Stimulated activated effector memory CD8-positive, alpha-beta T cell treated with anti-CD3 and anti-CD28 coated beads, Interleukin-12 subunit alpha, Interleukin-12 subunit beta, amount 100 ng/mL, for 72 hours (primary cell): Measurements from ENCODE around the gene RAB34.
"Not testable (repeated sequence)": the region's sequence is repeated elsewhere in the genome, so short reads cannot be mapped to it uniquely, and the experiment has no call there.

Experiments used
- ATAC-seq: fragments of 150-1000 bp; cut with Tn5 transposase; 2 replicates; pipeline ENCODE4 v1.10.0; 2021
- DNase-seq, 2 donors: peaks; one replicate each; pipeline ENCODE4 v3.0.0; 2021 to 2022; ENCODE audit warnings: low spot score in 2 of 2
- H3K27ac Mint-ChIP-seq: one replicate; pipeline ENCODE4 v1.8.0; 2022; ENCODE audit warnings: mild to moderate bottlenecking, mixed read lengths
- H3K36me3 Mint-ChIP-seq: one replicate; pipeline ENCODE4 v1.8.0; 2022; ENCODE audit warnings: mild to moderate bottlenecking, mixed read lengths
- H3K4me1 Mint-ChIP-seq: one replicate; pipeline ENCODE4 v1.8.0; 2022; ENCODE audit warnings: mixed read lengths
- H3K4me3 Mint-ChIP-seq: one replicate; pipeline ENCODE4 v1.8.0; 2022; ENCODE audit warnings: mild to moderate bottlenecking, mixed read lengths
- H3K9me3 Mint-ChIP-seq: one replicate; pipeline ENCODE4 v1.8.0; 2022; ENCODE audit warnings: mixed read lengths

The RAB34 gene

GRCh38 chr17:28740406-28741357, 23.0 kb upstream of the RAB34 start:
- H3K9me3 Mint-ChIP-seq = no peaks in the 10 kb centered on the region
- DNase-seq (no peak), ATAC-seq (no peak)
- peaks cover 21% of the 10 kb centered on the region for H3K4me1 Mint-ChIP-seq
- no peak overlapping the region for H3K4me3 Mint-ChIP-seq
- H3K36me3 Mint-ChIP-seq = peaks cover 15% of the 10 kb centered on the region
- H3K27ac Mint-ChIP-seq = no peak overlapping the region

- DNase-seq = no peak
- peaks cover 19% of the 10 kb centered on the region for H3K4me1 Mint-ChIP-seq
- H3K4me3 Mint-ChIP-seq = peak overlapping the region; percentile 43
Observed at GRCh38 chr17:28738680-28739384, 21.2 kb upstream of the RAB34 start.

GRCh38 chr17:28737770-28738679, 20.4 kb upstream of the RAB34 start:
- H3K27ac Mint-ChIP-seq = peak overlapping the region; percentile 87
- no peaks in the 10 kb centered on the region for H3K9me3 Mint-ChIP-seq
- DNase-seq = no peak
- H3K36me3 Mint-ChIP-seq = no peaks in the 10 kb centered on the region
- H3K4me3 Mint-ChIP-seq = peak overlapping the region; percentile 43
- peaks cover 16% of the 10 kb centered on the region for H3K4me1 Mint-ChIP-seq
- ATAC-seq = peak; percentile 59

More at GRCh38 chr17:28738680-28739384, 21.2 kb upstream of the RAB34 start:
- ATAC-seq = peak; percentile 31
- no peaks in the 10 kb centered on the region for H3K9me3 Mint-ChIP-seq
- no peaks in the 10 kb centered on the region for H3K36me3 Mint-ChIP-seq
- H3K27ac Mint-ChIP-seq = peak overlapping the region; percentile 87

- no peak for ATAC-seq
- Mint-ChIP-seq H3K4me3 (no peak overlapping the region), H3K27ac (no peak overlapping the region), H3K9me3 (no peaks in the 10 kb centered on the region), H3K4me1 (peaks cover 14% of the 10 kb centered on the region), H3K36me3 (no peaks in the 10 kb centered on the region)
- DNase-seq = no peak
Observed at GRCh38 chr17:28737316-28737715, 19.6 kb upstream of the RAB34 start.

GRCh38 chr17:28735913-28736769, 18.5 kb upstream of the RAB34 start:
- H3K27ac Mint-ChIP-seq, H3K9me3 Mint-ChIP-seq, H3K4me3 Mint-ChIP-seq, ATAC-seq, H3K36me3 Mint-ChIP-seq, DNase-seq: not testable (repeated sequence)
- H3K4me1 Mint-ChIP-seq = peaks cover 14% of the 10 kb centered on the region

- no peak for ATAC-seq
- Mint-ChIP-seq H3K4me3 (no peak overlapping the region), H3K9me3 (no peaks in the 10 kb centered on the region), H3K36me3 (no peaks in the 10 kb centered on the region), H3K4me1 (peaks cover 14% of the 10 kb centered on the region), H3K27ac (no peak overlapping the region)
- no peak for DNase-seq
Observed at GRCh38 chr17:28735242-28735722, 17.6 kb upstream of the RAB34 start.

GRCh38 chr17:28734712-28735241, 17.1 kb upstream of the RAB34 start:
- no peak for DNase-seq
- H3K36me3 Mint-ChIP-seq = no peaks in the 10 kb centered on the region
- H3K4me3 Mint-ChIP-seq = no peak overlapping the region
- no peak for ATAC-seq
- H3K4me1 Mint-ChIP-seq = peaks cover 17% of the 10 kb centered on the region
- H3K9me3 Mint-ChIP-seq = no peaks in the 10 kb centered on the region
- H3K27ac Mint-ChIP-seq = no peak overlapping the region

- peaks cover 8% of the 10 kb centered on the region for H3K36me3 Mint-ChIP-seq
- H3K4me1 Mint-ChIP-seq = peaks cover 16% of the 10 kb centered on the region
- no peaks in the 10 kb centered on the region for H3K9me3 Mint-ChIP-seq
- ATAC-seq = no peak
- DNase-seq = no peak
- no peak overlapping the region for H3K27ac Mint-ChIP-seq
- H3K4me3 Mint-ChIP-seq = no peak overlapping the region
Observed at GRCh38 chr17:28733346-28733745, 15.7 kb upstream of the RAB34 start.

GRCh38 chr17:28729950-28730330, 12.3 kb upstream of the RAB34 start:
- peak overlapping the region; percentile 100 for H3K27ac Mint-ChIP-seq
- H3K4me3 Mint-ChIP-seq = peak overlapping the region; percentile 99
- no peaks in the 10 kb centered on the region for H3K9me3 Mint-ChIP-seq
- DNase-seq = no peak
- ATAC-seq = no peak
- peaks cover 40% of the 10 kb centered on the region for H3K4me1 Mint-ChIP-seq
- peaks cover 42% of the 10 kb centered on the region for H3K36me3 Mint-ChIP-seq

- peak; percentile 59 for ATAC-seq
- Mint-ChIP-seq H3K4me3 (peak within 1 kb of the TSS; percentile 99), H3K4me1 (peaks cover 53% of the 10 kb centered on the region), H3K9me3 (no peaks in the 10 kb centered on the region), H3K27ac (peak within 1 kb of the TSS; percentile 100), H3K36me3 (peaks cover 55% of the 10 kb centered on the region)
- peak; percentile 99 to 100 for DNase-seq
Observed at GRCh38 chr17:28728364-28729200, 10.9 kb upstream of the RAB34 start, which contains the start of gene NEK8. TSS of gene NEK8 (plus strand) at chr17:28728788. CDS start at chr17:28728814, 26 bp downstream.

GRCh38 chr17:28726627-28727491, 9.2 kb upstream of the RAB34 start:
- peak; percentile 62 for ATAC-seq
- H3K4me3 Mint-ChIP-seq = peak overlapping the region; percentile 99
- peaks cover 73% of the 10 kb centered on the region for H3K36me3 Mint-ChIP-seq
- peaks cover 68% of the 10 kb centered on the region for H3K4me1 Mint-ChIP-seq
- H3K9me3 Mint-ChIP-seq = no peaks in the 10 kb centered on the region
- peak overlapping the region; percentile 100 for H3K27ac Mint-ChIP-seq
- peak; percentile 98 for DNase-seq

- Mint-ChIP-seq H3K36me3 (peaks cover 79% of the 10 kb centered on the region), H3K9me3 (no peaks in the 10 kb centered on the region), H3K4me3 (peak within 1 kb of the TSS; percentile 99), H3K4me1 (peaks cover 68% of the 10 kb centered on the region), H3K27ac (peak within 1 kb of the TSS; percentile 100)
- DNase-seq (peak; percentile 76 to 95), ATAC-seq (peak; percentile 65)
Observed at GRCh38 chr17:28726226-28726626, 8.6 kb upstream of the RAB34 start, which contains the start of gene TLCD1. TSS of gene TLCD1 (minus strand) at chr17:28726233. CDS start at chr17:28726097, 136 bp downstream.
